GM19452 (cell line): ENCODE measurements around the gene COL4A4.

Source experiments
- ATAC-seq: cut with Tn5 transposase; IDR thresholded peaks from one replicate; pipeline ENCODE4 v1.9.1; 2021; ENCODE audit not compliant: unreplicated experiment

COL4A4 gene

GRCh38 chr2:227035711-227036367 is 128.2 kb downstream of the COL4A4 start:
- no peak for ATAC-seq

GRCh38 chr2:227033471-227034148 is 130.4 kb downstream of the COL4A4 start:
- peak; percentile 84 for ATAC-seq

DNA sequence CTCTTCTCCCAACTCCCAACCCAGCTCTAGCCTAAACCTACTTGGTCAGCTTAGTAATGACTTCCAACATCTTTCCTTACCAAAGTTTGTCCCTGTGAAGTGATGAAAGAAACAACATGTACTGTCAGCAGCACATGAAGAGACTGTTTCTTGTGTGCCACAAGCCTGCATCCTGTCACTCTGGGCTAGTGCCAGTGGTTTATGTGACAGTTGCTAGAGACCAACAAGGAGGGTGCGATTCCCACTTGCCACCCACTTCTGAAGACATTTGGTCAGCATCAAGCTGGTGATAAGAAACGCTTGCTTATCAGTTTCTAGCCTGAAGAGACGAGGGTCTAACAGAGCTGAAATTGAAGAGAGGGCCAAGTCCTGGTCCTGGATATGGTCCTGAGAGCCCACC is 132.6 kb downstream of the COL4A4 start:
- ATAC-seq, result no peak

DNA sequence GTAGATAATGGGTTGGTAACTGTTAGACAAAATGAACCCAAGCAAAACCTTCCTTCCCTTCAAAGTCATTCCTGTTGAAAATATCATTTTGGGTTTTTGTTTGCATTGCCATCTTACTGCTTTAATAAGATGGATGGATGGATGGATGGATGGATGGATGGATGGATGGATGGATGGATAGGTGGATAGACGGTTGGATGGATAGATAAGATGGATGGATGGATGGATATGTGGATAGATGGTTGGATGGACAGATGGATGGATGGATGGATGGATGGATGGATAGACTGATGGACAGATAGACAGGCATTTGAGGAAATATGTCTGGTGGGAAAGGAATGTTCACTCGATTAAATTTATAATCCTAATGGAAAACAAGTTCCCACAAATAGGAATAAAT is 133.2 kb downstream of the COL4A4 start:
- ATAC-seq, result no peak

DNA sequence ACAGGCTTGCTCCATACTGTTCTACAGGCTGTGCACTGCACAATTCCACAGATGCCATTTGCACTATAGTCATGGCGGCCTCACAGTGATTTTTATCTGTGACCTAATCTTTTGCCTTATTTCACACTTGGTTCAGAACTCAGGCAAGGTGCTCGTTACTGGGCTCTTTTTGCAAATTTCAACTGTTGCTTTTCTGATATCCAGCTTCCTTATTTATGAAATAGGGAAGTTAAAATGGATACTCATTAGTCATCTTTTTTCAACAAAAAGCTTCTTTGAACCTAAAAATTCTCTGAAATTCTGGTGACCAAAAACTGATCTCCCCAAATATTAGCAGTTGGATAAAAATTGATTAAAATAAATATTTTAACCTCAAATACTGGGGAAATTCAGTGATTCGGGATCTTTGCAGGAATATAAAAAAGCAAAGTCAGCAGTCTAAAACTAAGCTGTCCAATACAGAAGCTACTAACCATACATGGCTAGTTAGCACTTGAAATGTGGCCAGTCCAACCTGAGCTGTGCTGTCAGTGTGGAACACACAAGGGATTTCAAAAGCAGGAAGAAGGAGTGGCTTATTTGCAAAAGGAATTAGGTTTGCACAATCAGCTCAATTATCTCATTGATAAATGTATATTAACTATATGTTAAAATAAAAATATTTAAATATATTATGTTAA is 134.4 kb downstream of the COL4A4 start:
- ATAC-seq, result no peak

DNA sequence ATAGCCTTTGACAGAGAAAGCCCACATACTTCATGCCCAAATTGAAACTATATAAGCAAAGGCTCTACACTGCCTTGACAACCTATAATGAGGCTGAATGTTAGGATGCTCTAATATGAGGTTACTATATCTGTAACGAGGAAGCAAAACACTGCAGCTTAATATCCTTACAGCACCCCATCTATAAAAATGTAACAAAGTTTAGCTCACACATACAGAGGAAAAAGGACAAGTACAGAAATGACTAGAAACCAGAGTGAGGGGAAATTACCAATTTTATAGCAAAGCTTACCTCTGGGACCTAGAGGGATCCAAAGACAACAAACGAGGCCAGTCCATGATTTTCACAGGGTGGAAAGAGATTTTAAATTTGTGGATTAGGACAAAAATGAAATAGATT is 138.5 kb downstream of the COL4A4 start:
- ATAC-seq, result no peak

- ATAC-seq, result no peak
Measured at GRCh38 chr2:227022608-227023007, 141.4 kb downstream of the COL4A4 start.

GRCh38 chr2:227020416-227020815 is 143.6 kb downstream of the COL4A4 start:
- no peak for ATAC-seq

DNA sequence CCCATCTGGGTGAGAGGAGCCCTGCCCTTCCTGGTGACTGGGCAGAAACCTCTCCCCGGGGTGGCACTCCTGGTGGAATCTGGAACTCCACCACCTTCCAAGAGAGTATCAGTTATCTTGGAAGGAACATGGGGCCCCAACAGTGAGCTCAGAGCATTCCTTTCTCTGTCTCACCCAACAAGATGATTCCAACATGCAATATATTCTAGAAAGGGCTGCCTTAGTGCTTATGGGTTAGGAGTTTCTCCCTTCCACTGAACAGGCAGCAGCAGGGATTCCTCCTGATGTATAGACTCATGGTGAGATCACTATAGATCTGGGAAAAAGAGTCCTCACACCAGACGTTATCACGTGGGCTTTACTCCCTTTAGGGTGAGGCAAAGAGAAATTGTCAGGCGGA is 147.1 kb downstream of the COL4A4 start:
- ATAC-seq, result no peak

GRCh38 chr2:227013881-227014280 is 150.1 kb downstream of the COL4A4 start:
- no peak for ATAC-seq

DNA sequence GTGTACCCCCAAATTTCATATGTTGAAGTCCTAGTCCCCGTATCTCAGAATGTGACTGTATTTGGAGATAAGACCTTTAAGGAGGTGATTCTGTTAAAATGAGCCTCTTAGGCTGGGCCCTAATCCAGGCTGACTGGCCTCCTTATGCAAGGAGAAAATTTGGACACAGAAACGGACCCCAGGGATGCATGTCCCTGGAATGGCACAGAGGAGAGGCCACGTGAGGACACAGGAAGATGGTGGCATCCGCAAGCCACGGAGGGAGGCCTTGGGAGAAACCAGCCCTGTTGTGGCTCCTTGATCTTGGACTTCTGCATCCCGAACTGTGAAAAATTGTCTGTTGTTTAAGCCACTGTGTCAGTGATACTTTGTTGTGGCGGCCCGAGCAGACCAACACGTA is 150.7 kb downstream of the COL4A4 start:
- ATAC-seq, result no peak

DNA sequence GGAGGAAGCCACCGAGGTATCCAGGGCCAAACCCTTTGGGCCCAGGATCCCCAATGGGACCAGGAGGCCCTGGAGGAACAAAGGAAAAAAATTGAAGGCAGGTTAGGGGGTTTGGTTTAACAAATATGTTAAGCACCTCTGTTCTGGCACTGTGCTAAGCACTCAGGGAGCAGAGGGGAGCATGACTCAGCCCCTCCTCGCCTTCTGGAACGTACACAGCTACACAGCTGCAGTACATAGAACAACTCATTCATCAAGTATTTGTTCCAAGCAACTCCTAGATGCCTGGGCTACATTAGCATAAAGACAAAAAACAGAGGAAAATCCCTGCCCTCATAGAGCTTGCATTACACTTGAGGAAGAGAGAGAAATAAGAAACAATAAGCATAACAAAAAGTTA is 153.6 kb downstream of the COL4A4 start:
- ATAC-seq, result no peak

GRCh38 chr2:227007940-227008339 is 156.1 kb downstream of the COL4A4 start:
- no peak for ATAC-seq

DNA sequence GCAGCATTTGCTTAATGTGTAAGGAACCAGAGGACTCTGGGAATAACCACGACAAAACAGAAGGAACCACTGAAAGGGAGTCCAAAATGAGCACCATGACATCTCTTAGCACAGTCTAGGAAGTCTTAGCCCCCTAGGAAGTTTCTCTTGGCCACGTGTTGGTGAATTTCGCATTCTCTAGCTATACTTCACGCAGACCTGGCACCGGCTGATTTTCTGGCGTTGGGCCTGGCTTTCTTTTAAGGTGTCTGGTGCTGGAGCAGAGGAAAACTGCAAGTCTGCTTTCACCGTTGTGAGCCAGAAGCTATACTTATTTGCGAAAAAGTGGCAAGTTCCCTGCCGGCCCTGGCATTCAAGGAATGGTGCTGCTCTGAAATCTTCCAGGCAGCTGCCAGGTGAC is 156.9 kb downstream of the COL4A4 start:
- ATAC-seq, result no peak

- no peak for ATAC-seq
Measured at GRCh38 chr2:227006189-227006897, 157.7 kb downstream of the COL4A4 start.

GRCh38 chr2:227004482-227004881 is 159.5 kb downstream of the COL4A4 start:
- ATAC-seq, result no peak

DNA sequence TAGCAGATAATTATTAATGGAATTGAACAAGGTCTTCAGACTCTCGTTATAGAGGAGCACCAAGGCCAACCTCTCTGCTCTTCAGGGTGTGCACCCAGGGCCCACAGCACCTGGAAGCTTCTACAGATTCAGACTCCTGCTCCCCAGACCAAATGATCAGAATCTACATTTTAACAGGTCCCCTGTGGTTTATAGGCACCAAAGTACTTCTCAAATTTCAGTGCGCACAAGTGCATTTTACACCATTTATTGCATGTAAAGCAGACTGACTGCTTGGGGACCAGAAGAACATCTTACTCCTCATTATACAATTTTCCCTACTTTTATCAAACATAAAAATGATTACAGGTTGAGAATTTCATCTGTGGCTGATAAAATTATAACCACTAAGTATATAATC is 163.9 kb downstream of the COL4A4 start:
- no peak for ATAC-seq

DNA sequence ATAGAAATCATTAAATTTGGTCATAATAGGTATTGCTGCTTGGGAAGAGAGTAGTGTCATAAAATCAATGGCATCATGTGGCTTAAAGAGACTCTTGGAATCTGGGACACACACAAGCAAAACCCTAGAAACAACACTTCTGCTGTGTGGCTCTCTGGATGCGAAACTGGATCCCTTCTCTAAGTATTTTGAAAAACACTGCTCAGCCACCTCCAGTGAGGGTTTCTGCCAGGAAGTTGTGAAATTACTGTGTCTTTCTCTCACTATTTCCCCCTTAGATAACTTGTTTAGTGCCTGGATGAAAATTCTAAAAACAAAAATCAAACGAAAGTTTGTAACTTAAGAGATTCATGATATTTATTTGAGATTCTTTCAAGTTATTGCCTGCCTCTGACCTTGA is 164.3 kb downstream of the COL4A4 start:
- no peak for ATAC-seq

GRCh38 chr2:226995625-226996041 is 168.4 kb downstream of the COL4A4 start:
- no peak for ATAC-seq

DNA sequence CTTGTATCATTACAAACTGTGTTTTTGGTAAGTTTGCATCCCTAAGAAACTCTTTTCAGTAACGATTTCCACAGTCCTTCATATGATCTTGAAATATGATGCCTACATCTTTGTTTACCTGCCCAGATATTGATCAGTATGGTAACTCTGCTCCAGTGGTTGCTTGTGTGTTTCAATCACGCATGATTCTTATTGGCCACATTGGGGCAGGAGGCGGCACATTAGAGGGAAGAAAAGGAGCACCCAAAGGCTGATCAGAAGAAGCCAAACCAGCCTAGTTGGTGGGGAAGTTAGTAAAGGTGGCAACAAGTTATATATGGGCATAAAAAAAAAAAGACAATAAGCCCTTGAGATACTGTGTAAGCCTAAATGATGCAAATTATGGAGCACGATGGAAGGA is 169.2 kb downstream of the COL4A4 start:
- ATAC-seq, result no peak

- ATAC-seq, result no peak
Measured at GRCh38 chr2:226993171-226993570, 170.8 kb downstream of the COL4A4 start.

- ATAC-seq, result no peak
Measured at GRCh38 chr2:226991663-226992062, 172.3 kb downstream of the COL4A4 start.
